HG03103 (cell line): ENCODE results near the gene SUN1.

Experiments used
- ATAC-seq: cut with Tn5 transposase; IDR thresholded peaks from one replicate; pipeline ENCODE4 v1.9.1; 2021; ENCODE audit warnings: low read depth; ENCODE audit not compliant: unreplicated experiment

The SUN1 gene

DNA sequence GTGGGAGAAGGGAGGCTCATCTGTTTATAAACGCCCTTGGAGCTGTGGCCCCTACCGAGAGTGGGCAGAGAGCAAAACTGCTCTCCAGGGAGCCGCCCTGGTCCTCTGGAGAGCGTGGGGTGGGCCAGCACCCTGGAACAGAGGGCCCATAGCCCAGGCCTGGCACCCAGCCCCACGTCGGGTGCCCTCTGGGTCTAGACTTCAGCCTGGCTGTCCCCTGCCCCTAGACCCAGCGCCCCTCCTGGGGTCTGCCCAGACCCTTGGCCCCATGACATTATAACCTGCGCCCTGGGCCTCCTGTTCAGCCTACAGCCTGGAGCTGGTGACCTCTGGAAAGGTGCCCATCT is 68.7 kb downstream of the SUN1 start:
- no peak for ATAC-seq

GRCh38 chr7:901388-902154 is 69.3 kb downstream of the SUN1 start:
- ATAC-seq, result no peak

GRCh38 chr7:902996-903395 is 70.7 kb downstream of the SUN1 start:
- no peak for ATAC-seq

DNA sequence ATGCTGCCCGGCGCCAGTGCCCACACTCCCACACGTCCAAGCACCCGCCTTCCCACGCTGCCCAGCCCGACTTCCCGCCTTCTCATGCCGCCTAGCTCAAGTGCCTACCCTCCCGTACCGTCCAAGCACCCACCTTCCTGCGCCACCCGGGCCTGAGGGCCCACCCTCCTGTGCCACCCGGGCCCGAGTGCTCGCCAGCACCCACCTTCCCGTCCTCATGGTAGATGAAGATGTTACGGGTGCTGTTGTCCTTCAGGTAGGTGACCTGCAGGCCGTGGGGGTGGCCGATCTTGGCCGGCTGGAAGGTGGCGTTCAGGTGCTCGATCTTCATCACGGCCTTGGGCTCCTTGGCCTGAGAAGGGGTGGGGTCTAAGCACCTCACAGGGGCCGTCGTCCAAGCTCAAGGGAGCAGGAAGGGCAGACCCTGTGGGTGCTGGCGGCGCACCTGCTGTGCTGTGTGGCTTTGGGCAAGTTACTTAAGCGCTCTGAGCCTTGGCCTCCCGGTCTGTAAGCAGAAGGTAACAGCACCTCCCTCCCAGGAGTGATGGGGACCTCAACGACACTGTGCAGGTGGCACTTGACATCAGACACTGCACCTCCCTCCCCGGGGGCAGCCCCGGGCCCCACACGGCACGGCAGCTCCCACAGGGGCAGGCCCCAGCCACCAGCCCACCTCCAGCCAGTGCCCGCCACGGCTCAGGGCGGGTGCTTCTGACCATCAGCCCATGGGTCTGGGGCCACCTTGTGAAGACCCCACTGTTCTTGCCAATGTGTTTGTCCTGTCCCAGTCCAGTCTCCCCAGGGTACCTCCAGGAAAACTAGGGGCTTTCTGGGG is 71.9 kb downstream of the SUN1 start:
- no peak for ATAC-seq

DNA sequence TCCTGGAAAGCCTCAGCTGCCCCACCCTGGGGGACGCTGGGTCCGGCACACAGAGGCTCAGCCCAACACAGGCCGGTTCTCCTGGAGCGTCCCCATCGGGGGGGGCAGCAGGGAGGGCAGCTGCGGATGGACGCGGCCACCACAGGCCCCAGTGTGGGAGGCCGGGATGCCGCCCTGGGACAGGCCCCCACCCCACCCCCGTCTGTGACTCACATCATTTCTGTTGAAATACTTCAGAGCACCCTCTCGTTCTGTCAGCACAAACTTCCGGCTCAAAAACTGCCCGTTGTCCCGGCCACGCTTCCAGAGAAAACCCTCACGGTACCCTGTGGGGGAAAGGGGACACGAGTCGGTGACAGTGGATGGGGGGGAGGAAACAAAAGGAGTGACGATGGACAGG is 72.6 kb downstream of the SUN1 start:
- ATAC-seq, result no peak

DNA sequence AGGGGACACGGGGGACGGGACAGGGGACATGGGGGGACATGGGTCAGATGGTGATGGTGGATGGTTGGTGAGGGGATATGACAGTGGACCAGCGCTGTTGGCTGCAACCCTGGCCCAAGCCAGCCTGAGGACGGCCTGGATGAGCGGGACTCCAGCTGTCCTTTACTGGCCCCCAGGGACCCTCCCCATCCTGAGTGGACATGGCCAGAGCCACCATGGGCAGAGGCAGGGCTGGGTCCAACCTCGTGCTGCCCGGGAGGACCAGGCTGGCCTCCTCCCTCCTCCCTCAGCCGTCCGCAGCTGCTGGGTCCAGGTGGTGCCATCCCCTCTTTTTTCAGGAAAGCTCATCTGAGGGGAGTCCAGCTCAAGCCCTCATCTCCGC is 74.5 kb downstream of the SUN1 start:
- ATAC-seq, result no peak

GRCh38 chr7:907158-907980 is 75.1 kb downstream of the SUN1 start:
- no peak for ATAC-seq

GRCh38 chr7:908159-908581 is 75.9 kb downstream of the SUN1 start:
- ATAC-seq, result no peak

DNA sequence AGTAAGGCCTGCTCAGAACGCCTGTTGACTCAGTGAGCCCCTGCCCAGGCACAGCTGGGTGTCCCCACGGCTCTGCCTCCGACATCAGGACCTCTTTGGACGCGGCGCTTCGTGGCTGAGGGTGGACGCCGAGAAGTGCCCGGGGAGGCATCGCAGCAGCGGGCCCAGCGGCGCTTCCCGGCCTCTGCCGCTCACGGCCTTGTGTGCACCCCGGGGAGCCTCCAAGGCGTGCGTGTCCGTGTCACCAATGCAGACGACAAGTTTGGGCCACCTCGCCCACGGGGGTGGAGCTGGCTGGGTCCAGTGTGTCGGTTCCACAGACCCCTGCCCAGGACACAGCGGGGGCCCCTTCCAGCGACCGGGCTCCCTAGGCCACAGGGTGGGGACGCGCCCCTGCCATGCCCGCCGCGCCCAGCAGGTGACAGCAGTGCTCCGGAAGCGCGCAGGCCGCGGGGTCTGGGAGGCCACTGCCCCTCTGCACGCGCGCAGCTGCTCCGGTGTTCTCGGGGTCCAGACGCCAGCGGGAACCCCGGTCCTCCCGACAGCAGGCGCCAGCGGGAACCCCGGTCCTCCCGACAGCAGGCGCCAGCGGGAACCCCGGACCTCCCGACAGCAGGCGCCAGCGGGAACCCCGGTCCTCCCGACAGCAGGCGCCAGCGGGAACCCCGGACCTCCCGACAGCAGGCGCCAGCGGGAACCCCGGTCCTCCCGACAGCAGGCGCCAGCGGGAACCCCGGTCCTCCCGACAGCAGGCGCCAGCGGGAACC is 76.5 kb downstream of the SUN1 start:
- ATAC-seq, result peak; percentile 69

- ATAC-seq, result no peak
Observed at GRCh38 chr7:909358-910329, 77.4 kb downstream of the SUN1 start.

DNA sequence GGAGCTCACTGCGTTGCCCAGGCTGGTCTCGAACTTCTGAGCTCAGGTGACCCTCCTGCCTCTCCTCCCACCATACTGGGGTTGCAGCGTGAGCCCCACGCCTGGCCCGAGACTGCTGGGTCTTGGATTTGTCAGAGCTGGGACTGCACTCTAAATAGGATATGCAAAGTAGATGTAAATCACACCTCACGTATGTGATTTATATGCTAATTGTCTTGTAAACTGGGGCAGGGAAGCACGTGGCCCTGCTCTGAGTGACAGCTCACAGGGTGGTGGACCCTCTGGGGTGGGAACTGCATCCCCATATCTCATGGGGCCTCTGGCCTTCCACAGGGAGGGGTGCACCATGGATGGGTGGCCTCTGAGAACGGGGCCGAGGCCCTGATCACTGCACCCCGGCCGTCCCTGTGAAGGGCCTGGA is 78.2 kb downstream of the SUN1 start:
- no peak for ATAC-seq

- ATAC-seq, result no peak
Observed at GRCh38 chr7:910931-911431, 78.7 kb downstream of the SUN1 start.

- ATAC-seq, result no peak
Observed at GRCh38 chr7:911791-912480, 79.7 kb downstream of the SUN1 start.

DNA sequence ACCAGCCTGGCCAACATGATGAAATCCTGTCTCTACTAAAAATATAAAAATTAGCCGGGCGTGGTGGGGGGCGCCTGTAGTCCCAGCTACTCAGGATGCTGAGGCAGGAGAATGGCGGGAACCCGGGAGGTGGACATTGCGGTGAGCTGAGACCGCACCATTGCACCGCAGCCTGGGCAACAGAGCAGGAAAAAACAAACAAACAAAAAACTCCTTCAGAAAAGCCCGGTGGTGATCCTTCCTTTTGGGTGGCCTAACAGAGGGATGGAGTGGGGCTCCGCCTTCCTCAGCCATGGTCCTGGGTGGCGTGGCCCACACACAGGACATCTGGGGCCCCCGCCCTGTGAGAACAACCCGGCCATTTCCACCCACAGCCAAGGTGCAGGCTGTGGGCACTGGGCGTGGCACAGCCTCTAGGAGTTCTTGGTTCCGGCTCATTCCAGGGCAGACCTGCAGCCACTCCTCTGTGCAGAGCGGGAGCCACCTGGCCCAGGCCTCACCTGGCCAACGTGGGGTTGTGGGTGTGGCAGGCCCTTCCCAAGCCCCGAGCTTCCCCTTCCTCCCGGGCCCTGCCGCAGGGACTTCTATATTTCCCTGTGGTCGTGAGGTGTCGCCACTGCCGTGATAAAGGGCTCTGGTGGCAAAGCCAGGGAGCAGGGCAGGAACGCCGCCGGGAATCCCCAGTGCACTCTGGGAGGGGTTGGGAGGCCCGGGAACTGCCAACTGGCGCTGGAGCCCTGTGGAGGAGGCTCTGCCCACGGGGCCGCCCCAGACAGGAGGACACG is 81.7 kb downstream of the SUN1 start:
- no peak for ATAC-seq

GRCh38 chr7:914521-915194 is 82.4 kb downstream of the SUN1 start:
- ATAC-seq, result no peak

DNA sequence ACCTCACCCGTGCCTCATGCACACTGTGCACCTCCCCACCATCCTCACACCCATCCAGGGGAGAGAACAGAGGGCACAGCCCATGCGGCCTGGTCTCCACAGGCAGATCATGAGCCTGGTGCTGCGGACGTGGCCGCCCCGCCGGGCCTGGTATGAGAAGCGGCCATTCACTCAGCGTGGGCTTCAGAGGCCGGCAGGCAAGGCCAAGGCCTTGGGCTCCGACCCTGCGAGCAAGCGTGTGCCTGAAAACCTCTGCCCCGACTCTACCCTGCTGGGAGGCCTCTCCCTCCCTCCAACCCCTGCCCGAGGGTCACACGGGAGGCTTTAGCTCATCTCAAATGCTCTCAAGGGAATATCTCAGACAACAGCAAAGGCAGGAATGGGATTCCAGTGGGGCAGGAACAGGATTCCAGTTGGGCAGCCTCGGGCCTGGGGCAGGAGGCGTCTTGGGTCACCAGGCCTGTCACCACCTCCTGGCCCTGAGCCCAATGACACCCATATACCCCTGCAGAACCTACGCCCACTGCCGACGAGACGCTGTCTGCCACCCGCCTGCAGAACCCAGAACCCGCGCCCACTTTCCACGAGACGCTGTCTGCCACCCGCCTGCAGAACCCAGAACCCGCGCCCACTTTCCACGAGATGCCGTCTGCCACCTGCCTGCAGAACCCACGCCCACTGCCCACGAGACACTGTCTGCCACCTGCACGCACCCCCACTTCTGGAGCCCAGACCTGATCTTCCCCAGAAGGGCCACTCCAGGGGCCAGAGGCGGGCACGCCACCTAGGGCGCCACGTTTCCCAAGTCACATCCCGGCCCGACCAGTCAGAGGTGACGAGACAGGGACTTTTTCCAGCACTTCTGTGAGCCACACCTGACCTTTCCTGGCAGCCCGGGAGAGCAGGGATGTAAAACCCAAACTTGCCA is 83.3 kb downstream of the SUN1 start:
- ATAC-seq, result no peak
